GM18870 (cell line): ENCODE results near the gene CCDC201.

Experiments used
- ATAC-seq: cut with Tn5 transposase; IDR thresholded peaks from one replicate; pipeline ENCODE4 v1.9.1; 2021; ENCODE audit warnings: moderate library complexity; ENCODE audit not compliant: unreplicated experiment

The CCDC201 gene

DNA sequence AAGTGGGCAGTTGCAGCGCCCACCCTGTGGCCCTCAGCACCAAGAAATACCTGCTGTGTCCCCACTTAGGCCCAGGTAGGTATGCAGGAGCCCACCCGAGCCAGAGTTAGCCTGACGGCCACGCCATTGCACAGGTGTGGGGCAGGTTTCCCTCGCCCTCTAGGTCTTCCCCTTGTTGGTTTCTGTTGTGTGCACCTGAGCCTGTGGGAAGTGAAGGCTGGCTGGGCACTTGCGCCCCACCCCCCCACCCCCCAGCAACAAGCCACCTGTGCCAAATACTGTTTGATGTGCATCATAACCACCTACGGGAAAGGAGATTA lies at the start of gene CCDC201:
Gene CCDC201 (minus strand): TSS at position 48 of the 320 bp plus-strand sequence. CDS start 75 bp downstream, outside the sequence.
- ATAC-seq, result no peak

DNA sequence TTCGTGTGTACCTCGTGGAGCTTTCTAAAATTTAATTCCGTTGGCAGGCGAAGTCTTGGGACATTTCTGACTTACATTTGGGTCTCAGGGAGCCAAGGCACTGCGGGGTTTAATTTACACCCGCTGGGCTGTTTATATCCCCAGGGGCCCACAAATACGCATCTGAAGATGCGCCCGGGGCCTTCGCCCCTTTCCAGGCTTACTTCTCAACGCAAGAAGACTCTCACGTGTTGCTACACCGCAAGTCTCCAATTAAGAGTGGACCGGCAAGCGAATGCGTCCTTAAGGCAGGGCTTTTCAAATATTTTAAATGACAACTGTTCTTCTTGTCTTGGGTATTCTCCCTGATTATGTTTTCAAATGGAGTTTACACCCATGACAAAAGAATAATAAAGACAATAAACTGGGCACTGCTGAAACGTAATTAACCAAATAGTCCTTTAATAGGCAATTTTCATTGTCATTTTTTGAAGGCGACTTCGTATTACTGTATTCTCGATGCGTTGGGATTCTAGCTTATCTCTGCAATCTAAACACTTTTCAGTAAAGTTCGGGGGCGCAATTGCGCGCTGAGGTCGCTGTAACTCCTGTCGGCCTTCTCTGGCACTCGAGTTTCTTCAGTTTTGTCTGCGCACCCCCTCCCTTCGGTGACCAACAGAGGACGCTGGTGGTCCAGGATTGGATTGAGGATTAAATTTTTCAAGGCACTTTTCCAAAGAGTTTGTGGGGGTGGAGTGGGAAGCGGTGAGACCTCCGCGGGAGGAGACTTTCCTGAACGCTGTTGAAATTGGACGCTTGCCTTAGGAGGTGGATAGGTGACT lies 49.0 kb upstream of the CCDC201 start:
- no peak for ATAC-seq

DNA sequence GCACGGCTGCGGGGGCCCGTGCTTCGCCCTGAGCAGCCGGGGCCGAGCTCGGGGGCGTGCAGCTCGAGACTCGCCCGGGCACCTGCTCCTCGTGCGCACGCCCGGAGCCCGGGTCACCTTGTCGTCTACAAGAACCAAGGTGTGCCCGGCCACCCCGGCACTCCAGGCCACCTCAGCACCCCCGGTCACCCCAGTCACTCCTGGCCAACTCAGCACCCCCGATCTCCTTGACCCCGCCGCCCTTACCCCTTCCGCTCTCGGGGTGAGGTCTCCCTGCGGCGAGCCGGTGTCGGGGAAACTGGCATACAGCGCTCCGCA lies 48.5 kb upstream of the CCDC201 start:
- no peak for ATAC-seq

GRCh38 chr7:45920502-45921380 lies 47.9 kb upstream of the CCDC201 start, which contains the start of gene IGFBP3:
Gene IGFBP3, minus strand, starts transcription at chr7:45921272. Its CDS starts 132 bp downstream, at chr7:45921140.
- no peak for ATAC-seq

DNA sequence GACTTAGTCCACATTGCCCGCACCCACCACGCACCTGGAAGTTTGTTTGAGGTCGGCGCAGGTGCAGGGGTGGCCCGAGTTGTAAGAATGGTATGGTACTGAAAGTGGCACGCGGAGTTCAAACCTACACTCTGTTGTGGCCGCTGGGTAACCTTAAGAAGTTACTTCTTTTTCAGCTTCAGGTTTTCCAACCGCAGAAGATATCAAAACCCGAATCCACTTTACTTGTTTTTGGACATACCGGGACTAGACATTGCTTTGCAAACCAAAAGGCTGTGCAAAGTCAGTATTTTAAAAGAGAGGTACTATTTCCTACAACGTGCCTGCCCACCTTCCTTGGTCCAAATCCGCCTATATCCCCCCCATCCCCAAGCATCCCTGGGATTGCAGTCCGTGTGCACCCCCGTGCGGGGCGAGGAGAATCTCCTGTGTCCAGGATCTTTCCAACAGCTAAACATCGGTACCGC lies 47.1 kb upstream of the CCDC201 start:
- no peak for ATAC-seq

- no peak for ATAC-seq
These were observed 46.4 kb upstream of the CCDC201 start for GRCh38 chr7:45919231-45919784.

GRCh38 chr7:45918556-45918955 lies 45.7 kb upstream of the CCDC201 start:
- ATAC-seq, result no peak

DNA sequence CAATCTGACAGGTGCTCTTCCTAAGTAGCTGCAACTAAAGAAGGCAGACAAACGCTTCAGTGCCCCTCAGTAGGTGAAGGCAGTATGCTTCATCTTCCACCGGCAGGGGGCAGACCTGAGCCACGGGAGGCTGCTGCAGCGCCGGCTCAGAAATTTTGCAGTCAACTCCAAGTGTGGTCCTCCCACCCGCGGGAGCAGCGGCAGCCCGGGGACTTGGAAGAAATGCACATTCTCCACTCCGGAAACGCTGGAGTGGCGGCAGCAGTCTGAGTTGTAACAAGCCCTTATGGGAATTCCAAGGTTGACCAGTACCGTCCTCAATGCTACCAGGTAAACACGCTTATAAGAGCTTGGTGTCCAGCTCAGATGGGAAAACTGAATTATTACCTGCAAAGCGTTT lies 44.8 kb upstream of the CCDC201 start:
- peak; percentile 55 for ATAC-seq

DNA sequence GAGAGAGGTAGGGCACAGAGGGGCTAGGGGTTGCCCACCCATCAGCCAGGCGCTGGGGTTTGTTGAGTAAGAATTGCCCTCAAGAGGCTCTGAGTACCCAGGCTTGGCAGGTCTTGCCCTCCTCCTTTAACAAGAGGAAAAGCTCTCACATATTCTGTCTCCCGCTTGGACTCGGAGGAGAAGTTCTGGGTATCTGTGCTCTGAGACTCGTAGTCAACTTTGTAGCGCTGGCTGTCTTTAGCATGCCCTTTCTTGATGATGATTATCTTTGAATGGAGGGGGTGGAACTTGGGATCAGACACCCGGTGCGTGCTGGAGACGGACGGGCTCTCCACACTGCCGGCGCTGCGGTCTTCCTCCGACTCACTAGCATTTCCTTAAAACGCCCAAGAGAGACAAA lies 44.2 kb upstream of the CCDC201 start:
- no peak for ATAC-seq

GRCh38 chr7:45915606-45916005 lies 42.7 kb upstream of the CCDC201 start:
- no peak for ATAC-seq

- no peak for ATAC-seq
These were observed 42.0 kb upstream of the CCDC201 start for GRCh38 chr7:45914911-45915310.

GRCh38 chr7:45912972-45913371 lies 40.1 kb upstream of the CCDC201 start:
- ATAC-seq, result no peak

GRCh38 chr7:45911311-45911710 lies 38.4 kb upstream of the CCDC201 start:
- ATAC-seq, result no peak

- no peak for ATAC-seq
These were observed 38.0 kb upstream of the CCDC201 start for GRCh38 chr7:45910855-45911254.

DNA sequence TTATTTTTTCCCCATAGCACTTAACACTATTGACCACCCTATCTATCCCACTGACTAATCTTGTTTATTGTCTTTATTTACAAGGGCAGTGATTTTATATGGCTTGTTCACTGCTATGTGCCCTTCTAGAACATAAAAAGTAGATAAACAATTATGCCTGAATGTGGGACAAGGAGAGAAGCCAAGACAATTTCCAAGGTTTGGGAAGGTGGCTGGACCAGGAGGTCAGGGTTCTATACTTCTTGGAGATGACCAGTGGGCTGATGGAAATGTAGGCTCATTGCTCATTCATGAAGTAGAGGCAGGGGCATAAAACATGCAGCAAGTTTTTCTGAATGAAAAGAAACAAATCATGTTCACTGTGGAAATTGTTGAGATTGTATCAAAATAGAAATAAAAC lies 36.7 kb upstream of the CCDC201 start:
- ATAC-seq, result no peak

- ATAC-seq, result no peak
These were observed 29.9 kb upstream of the CCDC201 start for GRCh38 chr7:45902820-45903219.

DNA sequence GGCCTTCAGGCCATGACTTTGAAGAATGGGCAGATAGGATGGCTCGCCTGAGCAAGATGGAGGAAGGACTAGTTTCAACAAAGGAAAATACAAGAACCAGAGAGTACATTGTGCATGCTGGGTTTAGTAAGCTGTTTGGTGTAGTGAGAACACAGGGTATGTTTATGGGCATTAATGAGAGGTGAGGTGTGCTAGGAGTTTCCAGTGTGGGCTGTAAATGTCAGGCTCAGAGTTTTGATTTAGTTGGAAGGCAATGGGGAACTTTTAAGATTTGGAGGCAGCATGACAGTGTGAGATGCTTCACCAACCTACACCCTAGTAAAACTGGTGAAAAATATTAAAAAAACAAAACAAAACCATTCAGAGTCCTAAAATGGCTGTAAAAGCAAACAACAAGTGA lies 28.7 kb upstream of the CCDC201 start:
- ATAC-seq, result no peak

GRCh38 chr7:45898222-45898621 lies 25.3 kb upstream of the CCDC201 start:
- no peak for ATAC-seq

DNA sequence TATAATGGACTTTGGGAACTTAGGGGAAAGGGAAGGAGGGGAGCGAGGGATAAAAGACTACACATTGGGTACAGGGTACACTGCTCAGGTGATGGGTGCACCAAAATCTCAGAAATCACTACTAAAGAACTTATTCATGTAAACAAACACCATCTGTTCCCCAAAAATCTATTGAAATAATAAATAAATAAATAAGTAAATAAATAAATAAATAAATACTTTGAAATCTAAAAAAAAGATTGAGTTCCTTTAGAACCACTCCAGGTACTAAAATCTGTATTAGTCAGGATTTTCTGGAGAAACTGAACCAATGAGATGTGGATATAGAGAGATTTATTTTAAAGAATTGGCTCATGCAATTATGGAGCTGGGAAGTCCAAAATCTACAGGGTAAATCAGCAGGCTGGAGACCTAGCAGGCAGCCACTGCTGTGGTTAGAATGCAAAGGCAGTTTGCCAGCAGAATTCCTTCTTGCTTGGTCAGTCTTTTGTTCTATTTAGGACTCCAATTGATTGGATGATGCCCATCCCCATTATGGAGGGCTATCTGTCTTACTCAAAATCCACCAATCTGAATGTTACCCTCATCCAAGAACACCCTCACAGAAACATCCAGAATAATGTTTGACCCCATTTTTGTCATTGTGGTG lies 24.3 kb upstream of the CCDC201 start:
- no peak for ATAC-seq

DNA sequence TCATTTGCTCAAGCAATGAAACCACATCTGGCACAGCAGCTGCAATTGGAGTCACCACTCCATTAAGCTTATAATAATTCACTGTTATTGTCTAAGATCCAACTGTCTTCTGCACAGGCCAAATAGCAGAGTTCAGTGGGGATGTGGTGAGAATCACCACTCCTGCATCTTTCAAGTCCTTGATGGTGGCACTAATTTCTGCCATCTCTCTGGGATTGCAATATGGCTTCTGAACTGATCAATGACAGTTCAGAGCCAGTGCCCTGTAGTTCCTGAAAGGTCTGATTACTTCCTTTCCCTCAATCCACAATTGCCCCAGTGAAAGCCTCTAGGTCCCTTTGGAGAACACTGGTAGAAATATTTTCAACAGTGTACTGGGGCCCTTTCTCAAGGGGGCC lies 21.8 kb upstream of the CCDC201 start:
- ATAC-seq, result no peak

DNA sequence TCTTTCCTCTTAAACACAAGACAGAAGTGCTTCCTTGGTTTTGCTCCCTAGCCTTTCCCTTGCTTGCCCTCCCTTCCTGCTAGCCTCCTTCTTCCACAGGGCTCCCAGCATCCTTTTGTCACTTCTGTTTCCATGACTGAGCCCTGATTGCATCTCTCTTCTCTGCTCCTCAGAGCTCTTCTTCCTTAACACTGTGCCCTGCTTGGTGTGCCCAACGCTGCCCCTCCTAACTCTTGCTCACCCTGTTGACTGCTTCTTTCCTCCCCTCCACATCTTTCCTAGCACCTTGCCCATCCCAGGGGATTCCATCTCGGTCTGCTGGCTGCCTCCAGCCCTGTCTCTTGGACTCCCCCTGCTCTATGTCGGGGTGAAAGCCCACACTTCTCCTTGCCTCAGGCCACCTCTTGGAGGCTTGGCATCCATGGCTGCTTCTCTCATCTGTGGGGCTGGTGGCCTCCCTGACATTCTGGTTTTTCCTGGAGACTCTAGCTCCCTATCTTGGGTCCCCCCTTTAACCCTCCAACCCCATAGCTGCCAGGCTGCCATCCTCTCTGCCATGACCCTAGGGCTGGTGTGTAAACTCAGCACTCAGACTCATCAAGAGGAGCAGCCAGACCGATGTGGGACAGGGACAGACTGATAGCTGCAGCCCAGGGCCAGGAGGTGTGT lies 21.2 kb upstream of the CCDC201 start:
- no peak for ATAC-seq
